CMK (cell line): ENCODE data around the gene TMEM87A.
"Not testable (repeated sequence)": the region's sequence is repeated elsewhere in the genome, so short reads cannot be mapped to it uniquely, and the experiment has no call there.

Source experiments
- DNase-seq: peaks from one replicate; pipeline ENCODE4 v3.0.0-alpha.2; 2010; ENCODE audit warnings: low read depth

Gene TMEM87A

GRCh38 chr15:42270996-42271395 is 2.2 kb downstream of the TMEM87A start:
- DNase-seq = no peak

GRCh38 chr15:42270551-42270950 is 2.7 kb downstream of the TMEM87A start:
- no peak for DNase-seq

GRCh38 chr15:42267286-42267685 is 5.9 kb downstream of the TMEM87A start:
- no peak for DNase-seq

- no peak for DNase-seq
These were observed 8.4 kb downstream of the TMEM87A start for GRCh38 chr15:42264795-42265194.

- no peak for DNase-seq
These were observed 19.9 kb downstream of the TMEM87A start for GRCh38 chr15:42253300-42253699.

GRCh38 chr15:42240823-42241222 is 32.4 kb downstream of the TMEM87A start:
- no peak for DNase-seq

- DNase-seq = no peak
These were observed 33.6 kb downstream of the TMEM87A start for GRCh38 chr15:42239528-42240182.

GRCh38 chr15:42233107-42233506 is 40.1 kb downstream of the TMEM87A start:
- DNase-seq = no peak

GRCh38 chr15:42232606-42233005 is 40.6 kb downstream of the TMEM87A start:
- DNase-seq = no peak

- no peak for DNase-seq
These were observed 42.1 kb downstream of the TMEM87A start for GRCh38 chr15:42231088-42231487.

- DNase-seq = not testable (repeated sequence)
These were observed 44.3 kb downstream of the TMEM87A start for GRCh38 chr15:42228981-42229380.

GRCh38 chr15:42228036-42228435 is 45.2 kb downstream of the TMEM87A start:
- no peak for DNase-seq

GRCh38 chr15:42226648-42227047 is 46.6 kb downstream of the TMEM87A start:
- DNase-seq = no peak

- DNase-seq = no peak
These were observed 53.0 kb downstream of the TMEM87A start for GRCh38 chr15:42220216-42220615.

- DNase-seq = no peak
These were observed 54.2 kb downstream of the TMEM87A start for GRCh38 chr15:42218953-42219592.

GRCh38 chr15:42217568-42217967 is 55.7 kb downstream of the TMEM87A start:
- no peak for DNase-seq

GRCh38 chr15:42215913-42216829 is 57.1 kb downstream of the TMEM87A start:
- no peak for DNase-seq

GRCh38 chr15:42214600-42214999 is 58.6 kb downstream of the TMEM87A start:
- DNase-seq = no peak

- no peak for DNase-seq
These were observed 59.7 kb downstream of the TMEM87A start for GRCh38 chr15:42213511-42213910.

- no peak for DNase-seq
These were observed 62.5 kb downstream of the TMEM87A start for GRCh38 chr15:42210696-42211095.

- DNase-seq = peak; percentile 31
These were observed 65.3 kb downstream of the TMEM87A start, which contains the start of gene VPS39 for GRCh38 chr15:42207674-42208579. Gene VPS39, minus strand, starts transcription at chr15:42208304. Its CDS starts 151 bp downstream, at chr15:42208153.

GRCh38 chr15:42206406-42206805 is 66.8 kb downstream of the TMEM87A start:
- no peak for DNase-seq
